ENCODE measurements around the gene VPS37B.
A peak's percentile ranks its signal among the peaks of the same experiment; 100 is the strongest.

Gene VPS37B

DNA sequence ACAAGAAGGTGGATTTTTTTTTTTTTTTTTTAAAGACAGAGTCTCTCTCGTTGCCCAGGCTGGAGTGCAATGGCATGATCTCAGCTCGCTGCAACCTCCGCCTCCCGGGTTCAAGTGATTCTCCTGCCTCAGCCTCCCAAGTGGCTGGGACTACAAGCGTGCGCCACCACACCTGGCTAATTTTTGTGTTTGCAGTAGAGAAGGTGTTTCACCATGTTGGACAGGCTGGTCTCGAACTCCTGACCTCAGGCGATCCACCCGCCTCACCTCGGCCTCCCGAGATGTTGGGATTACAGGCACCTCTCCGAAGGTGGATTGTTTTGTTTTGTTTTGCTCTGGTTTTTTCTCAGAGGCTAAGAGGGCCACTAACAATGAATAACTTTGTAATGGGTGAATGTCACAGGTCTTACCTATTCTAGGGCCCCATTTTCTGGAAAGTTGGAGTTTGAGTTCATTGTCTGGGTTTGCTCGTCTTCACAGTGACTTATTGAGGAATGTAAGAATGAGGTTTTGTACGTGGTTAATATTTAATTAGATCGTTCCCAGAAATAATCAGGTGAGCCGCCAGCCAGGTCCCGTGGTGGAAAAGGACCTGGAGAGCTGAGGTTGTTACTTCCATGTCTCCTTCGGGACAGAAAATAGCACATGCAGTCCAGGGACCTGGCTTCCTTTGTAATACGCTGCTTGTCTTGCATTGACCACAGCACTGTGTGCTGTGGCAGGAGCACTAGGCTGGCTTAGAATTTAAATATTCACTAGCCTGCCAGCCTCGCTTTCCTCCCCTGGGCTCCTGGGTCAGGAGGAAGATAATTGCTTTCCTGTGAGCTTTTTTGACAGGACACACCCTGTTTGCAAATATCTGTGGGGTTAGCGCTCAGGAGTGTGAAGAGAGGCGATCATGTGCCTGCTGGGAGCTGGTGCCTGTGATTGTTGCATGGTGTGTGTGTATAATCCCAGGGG is 58.3 kb downstream of the VPS37B start:
- DNase-seq, result no peak

DNA sequence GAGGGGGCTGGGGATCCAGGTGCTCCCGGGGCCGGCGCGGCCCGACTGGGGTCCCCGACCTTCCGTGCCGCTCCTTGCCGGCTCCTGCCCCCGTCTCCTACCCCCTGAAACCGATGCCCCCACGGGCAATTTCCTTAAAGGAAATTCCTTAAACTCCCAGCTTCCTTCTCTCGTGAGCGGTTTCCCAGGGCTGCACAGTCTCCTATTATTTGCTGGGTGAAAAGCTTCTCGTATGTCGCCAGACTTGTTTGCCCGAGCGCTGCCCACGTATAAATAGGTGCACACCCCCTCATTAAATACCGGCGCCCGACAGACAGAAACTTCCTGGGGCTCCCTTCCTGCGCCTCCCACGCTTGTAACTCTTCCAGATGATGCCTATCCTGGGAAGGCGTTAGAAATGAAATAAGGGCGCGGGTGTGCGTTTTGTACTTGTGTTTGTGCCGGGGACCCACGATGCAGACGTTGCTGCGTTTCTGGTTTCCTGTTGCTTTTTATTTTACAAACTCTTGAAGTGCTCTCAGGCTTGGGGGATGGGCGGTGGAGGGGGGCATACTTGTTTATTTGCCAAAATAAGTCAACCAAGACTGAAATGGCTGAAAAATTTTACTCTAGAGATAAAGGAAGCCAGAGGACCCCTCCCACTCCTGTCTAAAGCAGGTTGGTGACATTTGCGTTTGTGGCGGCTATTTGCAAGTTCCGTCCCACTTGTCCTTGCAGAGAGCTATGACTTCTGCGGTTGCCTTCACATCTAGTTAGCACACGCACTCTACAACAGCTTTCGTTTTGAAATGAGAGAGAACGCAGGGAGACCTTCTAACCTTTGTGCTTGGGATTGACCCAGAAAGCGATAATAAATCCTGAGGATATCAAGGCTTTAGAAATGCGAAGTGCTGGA is 59.6 kb downstream of the VPS37B start:
- peak; percentile 52 for DNase-seq

DNA sequence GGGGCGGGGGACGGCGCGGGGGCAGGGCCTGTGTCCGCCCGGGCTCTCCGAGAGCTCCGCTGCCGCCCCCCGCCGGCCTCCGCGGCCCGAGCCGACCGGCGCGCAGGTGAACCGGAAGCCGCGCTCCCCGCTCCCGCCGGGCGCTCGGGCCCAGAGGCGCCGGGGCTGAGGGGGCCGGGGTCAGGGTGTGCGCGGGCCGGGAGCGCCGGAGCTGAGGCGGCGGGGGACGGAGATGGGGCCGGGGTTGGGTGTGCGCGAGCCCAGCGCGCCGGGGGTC is 60.2 kb downstream of the VPS37B start:
- DNase-seq, result peak; percentile 18

DNA sequence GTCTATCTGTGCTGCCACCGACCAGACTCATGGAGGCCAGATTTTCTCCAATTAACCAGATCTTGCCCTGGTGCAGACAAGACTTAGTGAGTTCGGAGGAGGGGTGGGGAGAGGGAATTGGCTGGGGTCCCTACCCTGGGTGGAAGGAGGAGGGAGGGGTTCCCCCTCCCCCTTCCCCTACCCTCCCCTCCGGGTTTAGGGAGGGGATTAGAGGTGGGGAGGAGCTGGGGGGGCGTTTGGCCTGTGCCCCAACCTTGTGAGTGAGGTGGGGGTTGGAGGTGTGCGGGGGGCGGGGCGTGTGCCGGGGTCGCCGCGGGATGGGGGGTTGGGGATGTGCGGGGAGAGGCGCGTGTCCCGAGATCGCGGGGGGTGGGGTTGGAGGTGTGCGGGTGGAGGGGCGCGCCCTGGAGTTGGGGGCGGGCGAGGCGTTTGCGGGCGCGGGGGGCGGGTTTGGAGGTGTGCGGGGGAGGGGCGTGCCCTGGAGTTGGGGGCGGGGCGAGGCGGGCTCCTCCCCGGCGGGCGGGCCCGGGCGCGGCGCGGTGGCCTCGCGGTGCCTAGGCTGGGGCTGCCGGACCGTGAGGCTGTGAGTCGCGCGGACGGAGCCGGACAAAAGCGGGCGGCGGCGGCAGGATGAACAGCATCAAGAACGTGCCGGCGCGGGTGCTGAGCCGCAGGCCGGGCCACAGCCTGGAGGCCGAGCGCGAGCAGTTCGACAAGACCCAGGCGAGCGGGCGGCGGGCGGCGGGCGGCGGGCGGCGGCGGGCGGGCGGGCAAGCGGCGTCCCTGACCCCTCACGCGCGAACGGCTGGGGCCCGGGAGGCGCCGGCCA is 60.8 kb downstream of the VPS37B start, which contains the start of gene HIP1R:
HIP1R (plus strand) TSS at position 537 of the 829 bp plus-strand sequence; CDS start at position 631, 94 bp downstream.
- peak; percentile 61 for DNase-seq

DNA sequence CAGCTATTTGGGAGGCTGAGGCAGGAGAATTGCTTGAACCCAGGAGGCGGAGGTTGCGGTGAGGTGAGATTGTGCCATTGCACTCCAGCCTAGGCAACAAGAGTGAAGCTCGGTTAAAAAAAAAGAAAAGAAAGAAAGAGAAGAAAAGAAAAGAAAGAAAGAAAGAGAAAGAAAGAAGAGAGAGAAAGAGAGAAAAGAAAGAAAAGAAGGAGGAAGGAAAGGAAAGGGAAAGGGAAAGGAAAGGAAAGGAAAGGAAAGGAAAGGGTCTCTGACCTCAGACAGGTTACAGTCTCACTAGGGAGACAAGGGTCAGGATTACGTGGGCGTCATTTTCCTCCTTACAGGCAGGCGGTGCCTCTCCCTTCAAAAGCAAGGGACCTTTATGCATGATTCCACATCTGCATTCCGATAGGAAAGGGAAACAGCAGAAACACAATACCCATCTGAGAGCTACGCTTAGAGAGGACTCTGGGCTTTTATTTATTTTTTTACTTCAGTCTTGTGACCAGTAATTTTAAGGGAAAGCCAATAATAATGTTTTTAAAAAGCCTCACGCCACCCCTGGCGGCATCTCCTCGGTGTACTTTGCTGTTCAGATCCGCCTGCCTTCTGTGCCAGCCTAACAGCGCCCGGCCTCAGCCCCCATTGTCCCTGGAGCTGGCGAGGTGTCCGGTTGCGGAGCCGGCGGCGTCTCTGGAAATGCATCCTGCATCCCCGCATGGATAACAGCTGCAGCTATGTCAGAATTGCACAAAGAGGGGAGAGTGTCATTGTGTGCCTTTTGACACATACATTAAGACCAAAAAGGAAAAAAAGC is 61.6 kb downstream of the VPS37B start:
- DNase-seq, result peak; percentile 25

DNA sequence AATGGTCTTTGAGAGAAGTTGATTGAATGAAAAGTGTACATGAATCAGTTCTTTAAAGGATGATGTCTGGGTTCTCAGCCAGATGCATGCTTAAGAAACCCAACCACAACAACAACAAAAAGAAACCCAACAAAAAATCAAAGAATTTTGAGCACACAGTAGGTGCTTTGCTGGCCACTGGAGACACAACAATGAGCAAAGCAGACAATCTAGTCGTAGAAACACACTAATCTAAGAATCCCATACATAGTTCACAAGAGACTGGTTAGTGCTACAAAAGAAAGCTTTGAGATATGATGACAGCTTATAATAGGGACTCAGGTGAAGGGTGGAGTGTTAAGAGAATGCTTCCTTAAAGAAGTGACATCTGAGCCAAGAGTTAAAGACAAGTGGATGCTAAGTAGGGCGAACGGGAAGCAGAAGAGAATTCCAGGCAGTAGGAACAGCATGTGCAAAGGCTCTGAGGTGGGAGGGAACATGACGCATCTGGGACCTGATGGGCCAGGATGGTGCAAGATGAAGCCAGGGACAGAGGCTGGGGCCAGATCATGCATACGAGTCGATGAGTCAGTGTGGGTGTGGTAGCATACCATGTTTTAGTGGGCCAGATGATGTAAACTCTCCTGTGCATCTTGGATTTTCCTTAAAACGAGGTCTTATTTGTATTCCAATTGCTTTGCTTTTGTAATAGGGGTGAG is 65.3 kb downstream of the VPS37B start:
- DNase-seq, result no peak

DNA sequence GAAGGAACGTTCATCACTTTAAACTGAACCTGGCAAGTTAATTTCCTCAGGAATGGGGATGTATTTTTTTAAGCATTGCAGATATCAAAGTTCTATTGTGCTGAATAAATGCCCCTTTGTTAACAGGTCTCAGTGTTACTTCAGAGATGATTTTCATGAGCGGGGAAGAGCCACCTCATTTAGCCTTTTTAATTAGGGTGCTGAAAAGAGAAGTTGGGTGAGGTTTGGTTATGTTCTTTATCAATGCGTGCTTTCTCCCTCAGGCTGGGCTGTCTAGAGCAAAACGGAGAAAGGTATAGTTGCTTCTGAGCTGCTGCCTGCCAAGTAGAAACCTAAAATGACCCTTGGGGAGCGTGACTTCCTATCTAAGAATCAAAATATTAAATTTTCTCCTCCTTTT is 68.7 kb downstream of the VPS37B start:
- DNase-seq, result no peak

DNA sequence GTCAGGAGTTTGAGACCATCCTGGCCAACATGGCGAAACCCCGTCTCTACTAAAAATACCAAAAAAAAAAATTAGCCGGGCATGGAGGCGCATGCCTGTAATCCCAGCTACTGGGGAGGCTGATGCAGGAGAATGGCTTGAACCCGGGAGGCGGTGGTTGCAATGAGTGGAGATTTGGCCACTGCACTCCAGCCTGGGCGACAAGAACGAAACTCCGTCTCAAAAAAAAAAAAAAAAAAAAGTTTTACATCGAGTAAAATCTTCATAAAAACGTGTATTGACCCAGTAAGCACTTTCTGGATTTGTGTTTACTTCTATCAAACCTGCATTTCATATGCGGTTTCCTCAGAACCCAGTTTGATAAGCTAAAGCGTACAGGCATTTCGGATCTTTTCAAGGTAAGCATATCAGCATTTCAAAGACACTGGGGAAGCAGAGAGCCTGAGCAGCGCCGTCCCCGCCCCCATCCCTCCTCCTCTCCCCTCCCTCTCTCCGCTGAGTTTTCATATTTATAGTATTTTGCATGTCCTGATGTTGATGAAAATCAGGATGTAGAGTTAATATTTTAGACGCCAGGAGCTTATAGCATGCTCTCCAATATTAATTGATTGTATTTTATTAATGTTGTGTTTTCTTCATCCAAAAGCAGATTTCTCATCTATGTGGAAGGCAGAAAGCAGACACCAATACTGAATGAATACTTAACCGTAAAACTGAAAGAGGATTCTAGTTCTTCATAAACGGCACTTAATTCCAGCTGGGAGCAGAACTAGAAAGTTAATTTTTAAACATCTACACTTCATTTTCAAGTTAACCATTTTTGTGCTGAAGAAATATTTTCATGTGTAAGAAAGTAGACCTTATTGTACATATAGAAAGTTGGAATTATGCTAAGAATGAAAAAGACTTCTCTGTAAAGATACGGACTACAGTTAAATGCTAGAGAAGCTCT is 69.9 kb downstream of the VPS37B start:
- DNase-seq, result peak; percentile 4

DNA sequence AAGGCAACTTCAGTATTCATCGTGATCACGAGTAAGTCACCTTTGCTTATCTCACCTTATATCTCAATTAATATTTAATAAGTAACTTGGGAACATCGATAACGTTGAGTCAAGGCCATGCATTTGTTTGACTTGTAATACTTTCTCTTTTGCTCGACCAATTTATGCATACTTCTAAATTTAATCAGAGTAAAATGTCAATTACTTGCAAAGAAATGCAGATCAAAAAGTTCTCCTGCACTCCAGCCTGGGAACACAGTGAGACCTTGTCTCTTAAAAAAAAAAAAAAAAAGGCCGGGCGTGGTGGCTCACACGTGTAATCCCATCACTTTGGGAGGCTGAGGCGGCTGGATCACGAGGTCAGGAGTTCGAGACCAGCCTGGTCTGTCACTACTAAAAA is 72.5 kb downstream of the VPS37B start:
- DNase-seq, result no peak

DNA sequence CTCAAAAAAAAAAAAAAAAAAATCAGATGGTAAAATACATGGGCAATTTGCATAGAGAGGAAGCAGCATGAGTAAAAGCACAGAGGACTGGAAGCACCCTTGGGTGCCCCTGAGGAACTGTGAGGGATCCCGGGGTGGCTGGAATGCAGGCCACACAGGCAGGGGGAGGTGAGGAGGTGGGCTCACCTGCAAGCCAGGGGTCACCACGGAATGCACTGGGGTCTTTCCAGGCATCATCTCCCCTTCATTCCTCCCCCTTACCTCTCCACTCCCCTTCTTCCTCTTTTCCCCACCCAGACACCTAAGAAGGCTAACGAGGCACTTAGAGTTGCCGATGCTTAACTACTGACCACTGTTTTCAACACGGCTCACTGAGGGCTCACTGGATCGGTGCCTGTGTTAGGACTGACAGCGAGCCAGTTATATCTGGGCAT is 75.1 kb downstream of the VPS37B start:
- no peak for DNase-seq

DNA sequence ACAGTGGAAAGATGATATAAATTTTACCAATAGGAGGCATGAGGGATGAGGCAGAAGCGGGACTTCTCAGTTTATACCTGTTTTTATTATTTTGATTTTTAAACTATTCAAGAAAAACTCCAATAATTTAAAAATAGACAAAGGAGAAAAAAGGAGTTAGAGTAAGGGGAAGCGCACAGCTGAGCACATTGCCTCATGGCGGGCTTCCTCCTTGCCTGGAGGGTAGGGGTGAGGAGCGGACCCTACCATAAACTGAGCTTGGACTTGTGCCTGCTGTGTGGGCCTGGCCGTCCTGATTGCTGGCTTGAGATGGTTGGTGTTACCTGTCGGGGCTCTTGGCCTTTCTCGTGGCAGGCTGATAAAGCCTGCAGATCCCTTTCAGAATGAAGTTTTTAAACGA is 75.8 kb downstream of the VPS37B start:
- DNase-seq, result no peak

DNA sequence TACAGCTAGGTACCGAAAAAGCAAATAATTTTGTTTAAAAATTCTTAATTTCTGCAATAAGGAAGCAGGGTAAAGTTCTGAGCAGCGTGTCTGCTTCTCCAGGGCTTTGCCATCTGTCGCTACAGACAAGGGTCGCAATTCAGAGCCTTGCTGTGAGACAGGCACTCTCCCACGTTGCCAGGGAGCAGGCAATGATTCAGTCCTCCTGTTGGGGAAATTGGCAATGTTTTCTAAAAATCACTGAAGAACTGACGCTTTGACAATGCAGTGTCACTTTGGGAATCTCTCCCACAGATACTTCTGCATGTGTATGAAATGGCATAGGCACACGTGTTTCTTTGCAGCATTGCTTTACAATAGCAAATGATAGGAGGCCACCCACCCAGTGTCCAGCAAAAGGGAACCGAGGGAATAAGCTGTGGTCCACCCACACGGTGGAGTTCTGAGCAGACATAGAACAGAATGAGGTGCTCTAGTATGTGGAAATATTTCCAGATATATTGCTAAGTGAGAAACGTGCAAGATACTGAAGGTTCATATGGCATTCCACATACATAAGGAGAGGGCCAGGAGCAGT is 76.6 kb downstream of the VPS37B start:
- DNase-seq, result no peak
